Gastroesophageal sphincter (tissue), 4 donors: ENCODE measurements around the gene MAIP1. TPM values are rescaled to one million over a fixed set of nuclear protein-coding genes. Genes with fewer than 3 reads are reported as not detected.

Source experiments
- ATAC-seq: fragments of 150-250 bp; one replicate; pipeline ENCODE4 v1.9.1; 2016; ENCODE audit warnings: mild to moderate bottlenecking, moderate library complexity
- H3K27ac ChIP-seq, 4 donors: fragments of 200-600 bp; sonication (generic) in 3 of 4; 1 replicate in 3 of 4; 2 replicates in 1 of 4; pipeline ENCODE4 v1.5.1; 2016 to 2019
- H3K27me3 ChIP-seq: fragments of 200-600 bp; sonication (generic); one replicate; pipeline ENCODE4 v1.5.1; 2019
- H3K36me3 ChIP-seq, 2 donors: fragments of 200-600 bp; sonication (generic); one replicate each; pipeline ENCODE4 v1.5.1; 2019; ENCODE audit warnings: control low read depth in 1 of 2
- H3K4me1 ChIP-seq, 3 donors: fragments of 200-600 bp; sonication (generic); 1 replicate in 2 of 3; 2 replicates in 1 of 3; pipeline ENCODE4 v1.5.1; 2016 to 2019; ENCODE audit warnings: control low read depth in 2 of 3
- H3K4me3 ChIP-seq, 2 donors: fragments of 200-600 bp; sonication (generic); one replicate each; pipeline ENCODE4 v1.5.1; 2019; ENCODE audit warnings: mild to moderate bottlenecking in 1 of 2, moderate library complexity in 1 of 2
- H3K9me3 ChIP-seq, 3 donors: fragments of 200-600 bp; sonication (generic); one replicate each; pipeline ENCODE4 v1.5.1; 2017 to 2019; ENCODE audit warnings: control low read depth in 2 of 3
- CTCF ChIP-seq, 4 experiments: fragments of 200-600 bp in 2 of 4; fragments of 450-650 bp in 2 of 4; sonication (generic) in 1 of 4; IDR thresholded peaks; one replicate each; pipeline ENCODE4 v1.5.1; 2017 to 2019; ENCODE audit warnings: antibody characterized with exemption in 4 of 4, mild to moderate bottlenecking in 2 of 4, moderate library complexity in 2 of 4
- EP300 ChIP-seq: sonication (generic); formaldehyde crosslinking; IDR thresholded peaks from one replicate; pipeline ENCODE4 v1.6.1; 2017; ENCODE audit warnings: antibody characterized with exemption, mild to moderate bottlenecking
- POLR2A ChIP-seq, 2 donors: fragments of 450-650 bp; IDR thresholded peaks; one replicate each; pipeline ENCODE4 v1.6.1; 2017; ENCODE audit warnings: antibody characterized with exemption in 2 of 2, mild to moderate bottlenecking in 2 of 2, moderate library complexity in 1 of 2
- POLR2AphosphoS5 ChIP-seq: sonication (generic); formaldehyde crosslinking; IDR thresholded peaks from one replicate; pipeline ENCODE4 v1.6.1; 2017; ENCODE audit warnings: antibody characterized with exemption
- WGBS, 2 donors: methylation state at CpG; one replicate each; pipeline ENCODE4 v1.1.5; 2018; ENCODE audit warnings: low coverage in 1 of 2; 5-methylcytosine and 5-hydroxymethylcytosine counted together
- total RNA-seq, 4 donors: library from RNA; depleted of rRNA; stranded (reverse); fragments of >200 nt; gene quantifications; one replicate each; pipeline ENCODE4 v1.1.0, GENCODE V29; 2016

The MAIP1 gene
- total RNA-seq, 4 donors from 2014 or later, result 15.5 to 19.4 (median 18.0) TPM

GRCh38 chr2:199979398-199979797, 24.0 kb downstream of the MAIP1 start:
- Histone ChIP-seq H3K4me3 (no peak overlapping the region), H3K4me1 (peaks cover 0 to 7% (median 0%) of the 10 kb centered on the region in 3 donors), H3K9me3 (no peaks in the 10 kb centered on the region), H3K36me3 (peaks cover 0 to 1% of the 10 kb centered on the region in 2 donors), H3K27ac (peak overlapping the region in 1 of 4 donors; percentile 29), H3K27me3 (no peaks in the 10 kb centered on the region)
- WGBS, 2 donors, result 55 to 87% methylated on average over 3 of the region's 5 CpGs
- ATAC-seq, result no peak
- TF ChIP-seq EP300 (no peak), POLR2A (IDR thresholded peaks at IDR 0.05) (no peak), POLR2AphosphoS5 (no peak), CTCF (IDR thresholded peaks at IDR 0.05) (no peak)

GRCh38 chr2:199979832-199980628, 24.6 kb downstream of the MAIP1 start:
- Histone ChIP-seq H3K9me3 (no peaks in the 10 kb centered on the region), H3K36me3 (no peaks in the 10 kb centered on the region), H3K4me1 (peaks cover 0 to 7% (median 0%) of the 10 kb centered on the region in 3 donors), H3K27me3 (no peaks in the 10 kb centered on the region), H3K4me3 (peak overlapping the region in 1 of 2 donors; percentile 18), H3K27ac (peak overlapping the region in 1 of 4 donors; percentile 29)
- TF ChIP-seq CTCF (IDR thresholded peaks at IDR 0.05), result peak; percentile 78 to 87 (median 82)
- TF ChIP-seq POLR2A (IDR thresholded peaks at IDR 0.05), result no peak
- no peak for TF ChIP-seq EP300
- no peak for TF ChIP-seq POLR2AphosphoS5
- ATAC-seq, result peak; percentile 74
- WGBS, 2 donors, result 12 to 19% methylated on average over 8 to 12 of the region's 12 CpGs

GRCh38 chr2:199982126-199982843, 26.9 kb downstream of the MAIP1 start:
- no peak overlapping the region for H3K4me3 ChIP-seq
- no peaks in the 10 kb centered on the region for H3K27me3 ChIP-seq
- no peak for ATAC-seq
- H3K4me1 ChIP-seq, result peaks cover 0 to 7% (median 0%) of the 10 kb centered on the region in 3 donors
- no peaks in the 10 kb centered on the region for H3K9me3 ChIP-seq
- no peak overlapping the region for H3K27ac ChIP-seq
- WGBS, 2 donors, result 83 to 88% methylated on average over 4 to 5 of the region's 5 CpGs
- H3K36me3 ChIP-seq, result no peaks in the 10 kb centered on the region
- TF ChIP-seq POLR2AphosphoS5 (no peak), CTCF (IDR thresholded peaks at IDR 0.05) (no peak), EP300 (no peak), POLR2A (IDR thresholded peaks at IDR 0.05) (no peak)

- no peaks in the 10 kb centered on the region for H3K36me3 ChIP-seq
These were observed 28.2 kb downstream of the MAIP1 start for GRCh38 chr2:199983534-199983933.

More at GRCh38 chr2:199983534-199983933, 28.2 kb downstream of the MAIP1 start:
- no peaks in the 10 kb centered on the region for H3K9me3 ChIP-seq
- 71 to 75% methylated on average over 1 of the region's 1 CpG for WGBS, 2 donors
- no peak overlapping the region for H3K4me3 ChIP-seq
- H3K27ac ChIP-seq, result no peak overlapping the region
- no peaks in the 10 kb centered on the region for H3K27me3 ChIP-seq
- TF ChIP-seq POLR2A (IDR thresholded peaks at IDR 0.05) (no peak), POLR2AphosphoS5 (no peak), CTCF (IDR thresholded peaks at IDR 0.05) (no peak), EP300 (no peak)
- no peak for ATAC-seq
- peaks cover 0 to 7% (median 0%) of the 10 kb centered on the region in 3 donors for H3K4me1 ChIP-seq
